ENCODE results near the gene SLC2A6.

Gene SLC2A6

DNA sequence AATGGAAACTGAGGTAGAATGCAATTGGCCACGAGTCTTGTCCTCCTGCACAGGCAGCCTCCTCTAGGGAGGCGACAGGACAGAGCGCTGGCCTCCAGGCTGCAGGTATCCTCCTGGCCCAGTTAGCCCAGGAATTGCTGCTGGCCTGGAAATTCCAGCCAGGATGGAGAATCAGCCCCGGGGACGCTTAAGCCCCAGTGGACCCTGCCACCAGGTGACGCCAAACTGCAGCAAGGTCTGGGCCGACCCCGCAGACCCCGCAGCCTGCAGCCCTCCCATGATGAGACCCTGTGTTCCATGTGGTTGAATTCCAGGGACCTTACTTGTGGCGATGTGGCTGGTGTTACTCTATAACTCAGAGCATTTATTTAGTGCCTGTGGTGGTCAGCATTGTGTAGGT, 11.8 kb downstream of the SLC2A6 start:
- in situ Hi-C loops (cut with HindIII; ENCODE audit: low sequenced_read_pairs): loop anchor here (5.0 kb wide), 1 partner anchor 90 kb away; the partner anchor contains the start of genes STKLD1 and SURF4
- no peak overlapping the region for H3K4me3 ChIP-seq (ENCODE audit: low read depth, low read length)
- no peak for TF ChIP-seq CTCF (IDR thresholded peaks at IDR 0.05; ENCODE audit: low read depth, low read length, missing control alignments)
- no peak for DNase-seq (ENCODE audit: low read depth)

DNA sequence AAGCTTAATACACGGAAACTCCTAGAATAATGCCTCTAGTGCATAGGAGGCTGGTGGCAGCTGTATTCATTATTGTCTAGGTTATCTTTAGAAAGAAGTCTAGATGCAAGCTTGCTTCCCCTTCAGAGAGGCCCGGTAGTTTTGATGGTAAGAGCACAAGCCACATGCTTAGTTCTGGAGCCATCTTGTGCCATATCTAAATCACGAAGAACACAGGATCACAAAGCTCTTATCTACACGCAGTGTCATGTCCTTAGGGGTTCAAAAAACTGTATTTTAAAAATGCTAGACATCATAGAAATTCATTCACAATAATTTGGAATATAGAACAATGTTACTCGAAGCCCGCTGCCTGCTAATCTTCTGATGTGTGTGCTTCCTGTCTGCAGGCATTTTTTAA, 12.9 kb downstream of the SLC2A6 start:
- in situ Hi-C loops (cut with HindIII; ENCODE audit: low sequenced_read_pairs): loop anchor here (5.0 kb wide), 1 partner anchor 89 kb away; the partner anchor contains the start of genes STKLD1 and SURF4
- H3K4me3 ChIP-seq (ENCODE audit: low read depth, low read length): no peak overlapping the region
- no peak for TF ChIP-seq CTCF (IDR thresholded peaks at IDR 0.05; ENCODE audit: low read depth, low read length, missing control alignments)
- DNase-seq (ENCODE audit: low read depth): no peak

GRCh38 chr9:133464638-133465037, 14.3 kb downstream of the SLC2A6 start:
- no peak for TF ChIP-seq CTCF (IDR thresholded peaks at IDR 0.05; ENCODE audit: low read depth, low read length, missing control alignments)
- no peak for DNase-seq (ENCODE audit: low read depth)
- no peak overlapping the region for H3K4me3 ChIP-seq (ENCODE audit: low read depth, low read length)
- in situ Hi-C loops (cut with HindIII; ENCODE audit: low sequenced_read_pairs): loop anchor here (5.0 kb wide), 2 partner anchors 47 to 87 kb away; partner anchors contain the start of genes REXO4, STKLD1 and SURF4

DNA sequence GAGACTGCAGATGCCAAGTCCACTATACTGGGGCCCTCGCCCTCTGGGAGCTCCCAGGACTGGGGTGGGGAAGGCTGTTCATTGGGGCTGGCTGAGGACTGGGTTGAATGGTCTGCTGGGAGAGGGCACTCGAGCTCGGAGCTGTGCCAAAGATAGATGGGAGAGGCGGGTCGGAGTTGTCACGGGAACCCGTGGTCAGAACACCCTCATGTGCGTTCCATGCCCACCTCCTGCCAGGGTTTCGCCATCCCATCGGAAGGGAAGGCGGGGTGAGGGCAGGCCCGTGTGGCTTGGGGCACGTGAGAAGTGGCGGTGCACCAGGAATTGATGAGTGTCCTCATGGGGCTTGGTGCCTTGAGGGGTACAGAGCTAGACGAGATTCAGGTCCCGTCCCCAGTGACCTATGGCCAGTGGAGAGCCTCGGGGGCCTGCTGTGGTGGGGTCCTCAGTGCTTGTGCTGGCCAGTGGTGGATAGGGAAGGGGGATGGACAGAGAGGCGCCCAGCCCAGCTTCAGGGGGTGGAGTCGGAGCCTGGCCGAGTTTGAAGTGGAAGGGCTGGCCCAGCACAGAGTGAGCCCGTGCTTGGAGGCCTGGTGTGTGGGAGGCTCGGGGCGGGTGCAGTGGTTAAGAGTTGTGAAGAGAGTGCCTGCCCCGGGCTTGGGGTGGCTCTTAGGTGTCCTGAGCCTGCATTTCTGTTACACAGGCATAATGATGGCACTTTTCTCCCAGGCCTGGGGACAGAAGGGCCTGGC, 14.9 kb downstream of the SLC2A6 start:
- no peak overlapping the region for H3K4me3 ChIP-seq (ENCODE audit: low read depth, low read length)
- DNase-seq (ENCODE audit: low read depth): no peak
- no peak for TF ChIP-seq CTCF (IDR thresholded peaks at IDR 0.05; ENCODE audit: low read depth, low read length, missing control alignments)
- in situ Hi-C loops (cut with HindIII; ENCODE audit: low sequenced_read_pairs): loop anchor here (5.0 kb wide), 1 partner anchor 47 kb away; the partner anchor contains the start of gene REXO4

GRCh38 chr9:133463234-133463863, 15.6 kb downstream of the SLC2A6 start:
- in situ Hi-C loops (cut with HindIII; ENCODE audit: low sequenced_read_pairs): loop anchor here (5.0 kb wide), 1 partner anchor 46 kb away; the partner anchor contains the start of gene REXO4
- TF ChIP-seq CTCF (IDR thresholded peaks at IDR 0.05; ENCODE audit: low read depth, low read length, missing control alignments): no peak
- DNase-seq (ENCODE audit: low read depth): no peak
- no peak overlapping the region for H3K4me3 ChIP-seq (ENCODE audit: low read depth, low read length)

DNA sequence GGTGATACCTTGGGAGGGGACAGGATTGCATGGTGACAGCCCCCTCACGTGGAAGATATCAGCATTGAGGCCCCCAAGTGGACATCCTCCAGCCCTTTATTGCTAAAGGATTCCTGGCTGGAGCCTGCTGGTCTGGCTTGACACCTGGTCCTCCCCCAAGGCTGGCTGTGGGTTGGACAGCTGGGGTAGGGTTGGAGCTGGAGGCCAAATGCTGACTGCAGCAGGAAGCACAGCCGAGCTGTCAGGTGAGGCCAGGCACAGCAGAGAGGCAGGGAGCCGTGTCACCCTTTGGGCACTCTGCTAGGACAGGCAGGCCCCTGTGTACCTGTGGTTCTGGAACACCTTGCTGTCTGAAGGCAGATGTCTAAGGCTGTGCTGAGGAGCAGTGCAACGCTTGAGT, 16.9 kb downstream of the SLC2A6 start:
- no peak for TF ChIP-seq CTCF (IDR thresholded peaks at IDR 0.05; ENCODE audit: low read depth, low read length, missing control alignments)
- H3K4me3 ChIP-seq (ENCODE audit: low read depth, low read length): no peak overlapping the region
- no peak for DNase-seq (ENCODE audit: low read depth)
- in situ Hi-C loops (cut with HindIII; ENCODE audit: low sequenced_read_pairs): loop anchor here (5.0 kb wide), 1 partner anchor 45 kb away; the partner anchor contains the start of gene REXO4

Data from astrocyte of the cerebellum (primary cell).